Esophagus squamous epithelium (tissue), 4 donors: ENCODE data around the gene PCDHB1.

ENCODE experiments used
- POLR2A ChIP-seq, 4 donors: fragments of 450-650 bp; IDR thresholded peaks; one replicate each; pipeline ENCODE4 v1.6.1; 2017; ENCODE audit warnings: antibody characterized with exemption in 4 of 4, mild to moderate bottlenecking in 4 of 4, moderate library complexity in 3 of 4
- TF ChIP-seq, protein P1 (sequence below), 6 experiments: fragments of 450-650 bp in 4 of 6; fragments of 200-600 bp in 2 of 6; sonication (generic) in 2 of 6; IDR thresholded peaks; one replicate each; pipeline ENCODE4 v1.5.1; 2016 to 2019; ENCODE audit warnings: antibody characterized with exemption in 6 of 6, mild to moderate bottlenecking in 4 of 6, moderate library complexity in 4 of 6

DNA sequence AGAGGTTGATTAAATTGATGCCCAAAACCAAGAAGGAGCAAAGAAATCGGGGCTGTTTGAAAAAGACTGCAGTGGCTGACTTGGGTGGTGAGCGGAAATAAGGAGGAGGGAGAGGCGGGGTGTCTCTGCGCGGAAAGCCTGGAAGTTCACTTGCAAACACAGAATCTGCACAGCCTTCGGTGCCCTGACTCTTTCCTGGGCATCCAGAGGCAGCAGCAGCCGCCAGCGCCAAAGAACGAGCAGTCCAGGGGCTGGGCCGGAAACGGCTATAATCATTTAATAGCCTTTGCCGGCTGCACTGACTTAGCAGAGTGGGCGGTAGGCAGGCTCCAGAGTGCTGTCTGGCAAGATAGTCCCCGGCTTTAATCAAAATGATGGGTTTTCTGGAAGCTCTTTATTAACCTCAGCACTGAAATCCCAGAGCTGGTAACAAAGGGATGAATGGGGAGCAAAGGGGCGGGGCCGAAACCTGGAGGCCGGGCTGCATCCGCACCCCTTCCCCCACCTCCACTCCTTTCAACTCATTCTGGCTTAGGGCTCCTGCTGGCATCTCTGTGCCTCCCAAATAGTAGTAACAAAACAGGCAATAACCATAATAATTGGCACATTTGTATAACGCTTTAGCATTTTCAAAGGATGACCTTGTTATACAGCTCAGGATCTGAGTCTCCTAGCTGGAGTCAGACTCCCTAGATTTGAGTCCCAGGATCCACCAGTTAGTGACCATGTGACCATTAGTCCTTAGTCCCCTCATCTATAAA, 49.1 kb upstream of the PCDHB1 start:
- no peak for TF ChIP-seq POLR2A (IDR thresholded peaks at IDR 0.05)
- TF ChIP-seq, protein P1, sequence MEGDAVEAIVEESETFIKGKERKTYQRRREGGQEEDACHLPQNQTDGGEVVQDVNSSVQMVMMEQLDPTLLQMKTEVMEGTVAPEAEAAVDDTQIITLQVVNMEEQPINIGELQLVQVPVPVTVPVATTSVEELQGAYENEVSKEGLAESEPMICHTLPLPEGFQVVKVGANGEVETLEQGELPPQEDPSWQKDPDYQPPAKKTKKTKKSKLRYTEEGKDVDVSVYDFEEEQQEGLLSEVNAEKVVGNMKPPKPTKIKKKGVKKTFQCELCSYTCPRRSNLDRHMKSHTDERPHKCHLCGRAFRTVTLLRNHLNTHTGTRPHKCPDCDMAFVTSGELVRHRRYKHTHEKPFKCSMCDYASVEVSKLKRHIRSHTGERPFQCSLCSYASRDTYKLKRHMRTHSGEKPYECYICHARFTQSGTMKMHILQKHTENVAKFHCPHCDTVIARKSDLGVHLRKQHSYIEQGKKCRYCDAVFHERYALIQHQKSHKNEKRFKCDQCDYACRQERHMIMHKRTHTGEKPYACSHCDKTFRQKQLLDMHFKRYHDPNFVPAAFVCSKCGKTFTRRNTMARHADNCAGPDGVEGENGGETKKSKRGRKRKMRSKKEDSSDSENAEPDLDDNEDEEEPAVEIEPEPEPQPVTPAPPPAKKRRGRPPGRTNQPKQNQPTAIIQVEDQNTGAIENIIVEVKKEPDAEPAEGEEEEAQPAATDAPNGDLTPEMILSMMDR (IDR thresholded peaks at IDR 0.05) = no peak
